T1000 (cell line): ENCODE results near the gene TRIM66.
A peak's percentile ranks its signal among the peaks of the same experiment; 100 is the strongest.

Experiments
- DNase-seq: peaks from one replicate; lab custom pipeline; 2025; ENCODE audit warnings: mixed read lengths; lab: John Stamatoyannopoulos, UW

TRIM66 gene

DNA sequence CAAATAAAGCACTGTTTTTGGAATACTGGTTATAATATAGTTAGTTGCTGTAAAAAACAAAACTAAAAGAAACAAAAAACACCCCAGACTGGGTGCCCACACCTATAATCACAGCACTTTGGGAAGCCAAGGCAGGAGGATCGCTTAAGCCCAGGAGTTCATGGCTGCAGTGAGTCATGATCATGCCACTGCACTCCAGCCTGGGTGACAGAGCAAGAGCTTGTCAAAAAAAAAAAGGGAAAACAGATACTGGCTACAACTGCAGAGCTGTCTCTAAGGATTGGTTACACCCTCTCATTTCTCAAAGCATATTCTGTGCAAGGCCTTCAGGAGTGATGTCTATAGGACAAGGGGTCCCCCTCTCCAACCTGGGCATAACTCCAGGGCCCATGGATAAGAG, 73.8 kb downstream of the TRIM66 start:
- no peak for DNase-seq

DNA sequence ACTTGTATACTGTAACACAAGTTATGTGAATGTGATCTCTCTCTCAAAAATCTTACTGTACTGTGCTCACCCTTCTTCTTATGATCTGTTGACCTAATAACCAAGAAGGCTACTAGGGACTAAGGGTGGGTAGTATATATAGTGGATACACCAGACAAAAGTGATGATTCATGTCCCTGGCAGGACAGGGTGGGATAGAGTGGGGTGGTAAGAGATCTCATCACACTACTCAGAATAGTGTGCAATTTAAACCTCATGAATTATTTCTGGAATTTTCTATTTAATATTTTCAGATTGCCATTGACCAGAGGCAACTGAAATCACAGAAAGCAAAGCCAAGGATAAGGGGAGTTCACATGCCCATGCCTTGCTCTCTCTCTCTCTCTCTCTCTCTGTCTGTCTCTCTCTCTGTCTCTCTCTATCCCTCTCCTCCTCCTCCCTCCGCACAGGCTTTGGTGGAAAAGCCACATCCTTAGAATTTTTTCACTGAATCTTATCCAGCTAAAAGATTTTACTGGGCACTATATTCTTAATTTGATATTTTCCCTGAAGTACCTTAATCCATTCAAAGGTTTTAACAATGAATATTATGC, 76.4 kb downstream of the TRIM66 start:
- DNase-seq, result no peak

- peak; percentile 52 for DNase-seq
Observed at GRCh38 chr11:8604078-8604723, 78.3 kb downstream of the TRIM66 start.

GRCh38 chr11:8603696-8604077, 78.8 kb downstream of the TRIM66 start:
- no peak for DNase-seq

GRCh38 chr11:8601376-8602133, 80.9 kb downstream of the TRIM66 start:
- DNase-seq, result no peak

DNA sequence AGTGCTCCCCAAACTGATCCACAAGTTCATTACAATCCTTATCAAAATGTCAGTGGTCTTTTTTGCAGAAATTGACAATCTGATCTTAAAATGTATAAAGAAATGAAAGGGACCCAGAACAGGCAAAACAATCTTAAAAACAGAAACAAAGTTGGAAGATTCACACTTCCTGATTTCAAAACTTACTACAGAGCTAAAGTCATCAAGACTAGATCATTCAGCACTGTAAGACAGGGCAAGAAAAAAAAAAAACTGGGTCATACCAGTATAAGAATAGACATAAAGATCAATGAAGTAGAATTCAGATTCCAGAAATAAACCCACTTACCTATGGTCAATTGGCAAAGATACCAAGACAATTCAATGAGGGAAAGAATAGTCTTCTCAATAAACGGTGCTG, 84.0 kb downstream of the TRIM66 start:
- DNase-seq, result no peak

DNA sequence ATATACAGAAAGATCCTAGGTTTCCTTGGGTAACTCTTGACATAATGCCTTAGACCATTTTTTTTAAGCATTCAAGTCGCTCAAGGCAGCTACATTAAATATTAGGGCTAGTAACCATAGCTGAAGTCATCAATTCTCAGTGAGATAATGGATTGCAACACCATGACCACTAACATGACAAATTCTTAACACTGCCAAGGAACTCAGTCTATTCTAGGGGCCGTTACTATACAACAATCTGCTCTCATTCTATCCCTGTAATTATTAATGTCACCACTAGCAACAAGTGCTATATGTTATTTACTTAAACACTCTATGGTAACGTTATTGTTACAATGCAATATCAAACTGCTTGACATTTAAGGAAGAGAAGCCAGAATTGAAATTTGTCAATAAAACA, 85.3 kb downstream of the TRIM66 start:
- DNase-seq, result no peak

DNA sequence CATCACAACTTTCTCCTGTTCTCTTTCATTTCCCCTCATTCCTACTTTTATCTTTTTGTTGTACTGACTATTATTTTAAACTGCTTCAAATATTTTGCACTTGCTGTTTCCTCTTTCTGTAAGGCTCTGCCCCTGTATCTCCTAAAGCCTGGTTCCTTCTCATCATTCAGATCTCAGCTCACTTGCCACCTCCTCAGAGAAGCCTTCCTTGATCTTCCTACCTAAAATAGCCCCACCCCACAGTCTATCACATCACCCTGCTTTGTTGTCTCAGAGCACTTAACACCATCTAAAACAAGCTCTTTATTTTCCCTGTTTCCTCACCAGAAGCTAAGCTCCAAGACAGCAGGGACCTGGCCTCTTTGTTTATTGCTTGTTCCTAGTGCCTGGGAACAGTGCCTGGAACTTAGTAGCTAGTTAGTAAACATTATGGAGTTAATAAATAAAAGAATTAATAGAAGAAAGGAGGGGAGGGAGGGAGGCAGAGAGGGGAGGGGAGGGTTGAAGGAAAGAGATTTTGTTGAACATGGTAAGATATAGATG, 85.9 kb downstream of the TRIM66 start:
- no peak for DNase-seq

- DNase-seq, result peak; percentile 9
Observed at GRCh38 chr11:8593935-8594909, 88.2 kb downstream of the TRIM66 start, which contains the start of gene STK33. STK33 (minus strand) TSS chr11:8594228; CDS start chr11:8474905, 119,323 bp downstream.

- DNase-seq, result no peak
Observed at GRCh38 chr11:8593455-8593854, 89.0 kb downstream of the TRIM66 start.

- DNase-seq, result no peak
Observed at GRCh38 chr11:8587915-8588314, 94.5 kb downstream of the TRIM66 start.

- no peak for DNase-seq
Observed at GRCh38 chr11:8586805-8587204, 95.7 kb downstream of the TRIM66 start.

- DNase-seq, result no peak
Observed at GRCh38 chr11:8586184-8586583, 96.3 kb downstream of the TRIM66 start.

DNA sequence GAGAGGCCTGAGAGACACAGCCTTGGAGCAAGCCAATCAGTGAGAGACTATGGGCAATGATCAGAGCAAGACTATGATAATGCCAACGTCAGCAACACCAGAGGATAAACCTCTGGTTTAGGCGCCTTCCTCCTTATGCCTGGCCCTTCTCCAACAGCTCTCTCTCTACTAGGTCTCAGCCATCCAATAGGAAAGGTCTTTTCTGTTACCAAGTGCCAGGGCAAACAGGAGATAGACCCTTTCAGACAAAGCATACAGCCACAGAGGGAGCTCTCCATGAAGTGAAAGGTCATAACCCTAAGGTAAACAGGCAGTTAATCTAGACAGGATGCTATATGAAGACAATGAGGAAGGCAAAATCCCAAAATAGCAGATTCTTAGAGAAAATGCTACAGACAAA, 98.0 kb downstream of the TRIM66 start:
- DNase-seq, result no peak

DNA sequence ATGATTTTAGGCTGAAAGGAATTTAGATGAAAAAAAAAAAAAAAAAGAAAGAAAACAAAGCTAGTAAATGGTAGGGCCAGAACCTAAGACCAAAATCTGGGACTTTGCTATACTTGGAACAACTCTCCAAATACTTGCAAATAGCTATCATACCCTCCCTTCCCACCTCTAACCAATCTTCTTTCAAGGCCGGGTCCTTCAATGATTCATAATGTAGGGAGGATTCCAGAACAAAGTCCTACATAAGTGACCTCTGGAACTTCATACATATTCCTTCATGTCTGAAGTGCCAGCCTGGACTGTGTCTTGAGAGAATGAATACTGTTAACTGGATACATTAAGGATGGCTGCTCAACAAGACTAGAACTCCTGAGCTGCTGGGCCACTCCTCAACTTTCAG, 98.4 kb downstream of the TRIM66 start:
- no peak for DNase-seq

DNA sequence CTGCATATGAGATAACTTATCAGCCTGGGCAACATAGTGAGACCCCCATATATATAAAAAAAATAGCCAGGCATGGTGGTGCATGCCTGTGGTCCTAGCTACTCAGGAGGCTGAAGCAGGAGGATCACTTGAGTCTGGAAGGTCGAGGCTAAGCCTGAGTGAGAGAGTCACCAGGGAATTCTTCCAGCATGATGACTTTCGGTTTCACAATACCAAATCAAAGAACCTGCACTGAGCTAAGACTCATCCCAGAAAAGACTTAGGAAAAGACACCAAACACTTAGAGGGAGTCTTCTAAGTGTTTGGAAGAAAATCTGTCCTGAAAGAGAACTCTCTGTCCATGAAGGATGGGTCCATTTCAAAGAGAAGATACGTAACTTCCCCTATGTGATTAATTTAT, 101.2 kb downstream of the TRIM66 start:
- DNase-seq, result no peak

DNA sequence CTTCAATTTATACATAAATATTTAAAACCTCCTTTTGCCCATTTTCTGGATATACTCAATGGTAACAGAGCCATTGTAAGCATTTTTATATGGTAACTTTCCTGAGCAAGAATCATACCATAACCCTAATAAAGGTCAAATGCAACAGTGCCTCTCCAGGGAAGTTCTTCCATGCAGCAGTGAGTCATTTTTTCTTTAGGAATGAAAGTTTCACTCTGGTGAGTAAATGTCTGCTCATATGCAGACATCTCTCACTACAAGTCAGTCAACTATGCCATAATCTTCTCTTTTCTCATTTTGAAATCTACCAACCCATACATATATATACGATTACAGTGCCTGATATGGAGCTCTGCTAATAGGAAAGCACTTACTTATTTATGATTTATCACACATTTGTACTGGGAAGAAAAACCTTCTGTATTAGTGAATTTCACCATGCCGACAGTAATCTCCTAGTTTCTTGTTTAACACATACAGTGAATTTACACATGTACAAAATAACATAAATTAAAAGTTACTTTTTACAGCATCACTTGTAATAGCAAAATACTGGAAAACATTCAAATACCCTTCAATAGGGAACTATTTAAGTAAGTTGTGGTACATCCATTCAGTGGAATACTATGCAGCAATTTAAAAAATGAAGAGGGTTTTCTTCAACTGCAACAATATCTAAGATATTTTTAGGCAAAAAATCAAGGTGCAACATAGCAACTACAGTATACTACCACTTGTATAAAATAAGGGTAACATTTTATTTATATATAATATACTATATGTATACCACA, 104.5 kb downstream of the TRIM66 start:
- DNase-seq, result no peak

DNA sequence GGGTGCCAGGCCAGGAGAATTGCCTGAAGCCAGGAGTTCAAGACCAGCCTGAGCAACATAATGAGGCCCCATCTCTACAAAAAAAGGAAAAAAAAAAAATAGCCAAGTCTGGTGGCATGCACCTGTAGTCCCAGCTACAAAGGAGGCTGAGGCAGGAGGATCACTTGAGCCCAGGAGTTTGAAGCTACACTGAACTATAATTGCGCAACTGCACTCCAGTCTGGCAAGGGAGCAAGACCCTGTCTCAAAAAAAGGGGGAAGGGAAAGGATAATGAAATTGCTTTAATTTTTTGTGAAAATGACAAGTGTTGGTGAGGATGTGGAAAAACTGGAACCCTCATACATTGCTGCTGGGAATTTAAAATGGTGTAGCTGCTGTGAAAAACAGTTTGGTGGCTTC, 107.7 kb downstream of the TRIM66 start:
- no peak for DNase-seq

- no peak for DNase-seq
Observed at GRCh38 chr11:8573777-8574176, 108.7 kb downstream of the TRIM66 start.

DNA sequence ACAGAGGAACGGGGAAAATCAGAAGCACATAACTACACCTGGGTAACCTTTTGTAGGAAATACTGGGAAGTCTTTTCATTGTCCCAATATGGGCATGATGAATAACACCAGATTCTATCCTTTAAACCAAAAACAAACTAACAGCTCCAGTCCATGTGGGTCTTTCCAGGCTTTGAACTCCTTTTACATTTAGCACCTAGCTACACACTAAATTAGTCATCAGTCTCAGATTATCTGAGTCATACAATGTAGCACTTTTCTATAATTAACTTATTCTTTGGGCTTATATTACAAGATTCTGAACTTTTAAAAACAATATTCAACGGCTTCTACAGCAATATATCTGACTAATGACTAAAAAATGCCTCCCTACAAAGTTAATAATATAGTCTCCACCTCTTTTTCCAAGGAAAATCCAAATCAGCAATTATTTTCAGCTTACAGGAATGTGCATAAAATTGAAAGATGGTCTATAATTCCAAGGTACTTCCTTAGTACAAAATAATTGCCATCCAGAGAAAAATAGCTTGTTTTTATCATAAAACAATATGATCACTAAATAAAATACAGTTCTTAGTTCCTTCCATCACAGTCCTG, 114.8 kb downstream of the TRIM66 start:
- DNase-seq, result no peak
